T1000 (cell line): Measurements from ENCODE around the gene CLMP.

Source experiments
- DNase-seq: peaks from one replicate; lab custom pipeline; 2025; ENCODE audit warnings: mixed read lengths; lab: John Stamatoyannopoulos, UW

Gene CLMP

GRCh38 chr11:123055191-123055901 lies 139.7 kb downstream of the CLMP start:
- DNase-seq, result no peak

- DNase-seq, result no peak
These were observed 140.6 kb downstream of the CLMP start for GRCh38 chr11:123054301-123055065.

GRCh38 chr11:123052901-123053721 lies 141.9 kb downstream of the CLMP start:
- DNase-seq, result no peak

DNA sequence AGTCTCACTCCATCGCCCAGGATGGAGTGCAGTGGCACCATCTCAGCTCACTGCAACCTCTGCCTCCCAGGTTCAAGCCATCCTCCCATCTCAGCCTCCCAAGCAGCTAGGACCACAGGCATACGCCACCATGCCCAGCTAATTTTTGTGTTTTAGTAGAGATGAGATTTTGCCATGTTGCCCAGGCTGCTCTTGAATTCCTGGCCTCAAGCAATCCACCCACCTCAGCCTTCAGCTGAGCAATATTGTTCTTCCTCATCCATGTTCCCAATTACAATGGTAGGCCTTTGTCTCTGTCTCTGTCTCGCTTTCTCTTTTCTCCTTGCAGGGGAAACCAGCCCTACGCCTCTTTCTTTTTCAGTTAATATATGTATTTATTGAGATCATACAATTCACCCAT lies 143.4 kb downstream of the CLMP start:
- no peak for DNase-seq

DNA sequence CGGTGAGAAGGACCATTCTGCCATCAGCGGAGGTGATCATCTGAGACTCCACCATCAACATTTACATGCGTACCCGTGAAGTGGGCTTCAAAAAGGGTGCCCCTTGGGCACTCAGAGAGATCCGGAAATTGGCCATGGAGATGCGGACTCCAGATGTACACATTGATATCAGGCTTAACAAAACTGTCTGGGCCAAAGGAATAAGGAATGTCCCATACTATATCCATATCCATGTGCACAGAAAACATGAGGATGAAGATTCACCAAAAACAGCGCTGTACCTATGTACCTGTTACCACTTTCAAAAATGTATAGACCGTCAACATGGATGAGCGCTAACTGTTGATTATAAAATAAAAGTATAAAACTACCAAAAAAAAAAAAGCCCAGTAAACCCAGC lies 143.9 kb downstream of the CLMP start:
- no peak for DNase-seq

- DNase-seq, result no peak
These were observed 147.1 kb downstream of the CLMP start for GRCh38 chr11:123047947-123048293.

GRCh38 chr11:123047266-123047946 lies 147.6 kb downstream of the CLMP start:
- no peak for DNase-seq

DNA sequence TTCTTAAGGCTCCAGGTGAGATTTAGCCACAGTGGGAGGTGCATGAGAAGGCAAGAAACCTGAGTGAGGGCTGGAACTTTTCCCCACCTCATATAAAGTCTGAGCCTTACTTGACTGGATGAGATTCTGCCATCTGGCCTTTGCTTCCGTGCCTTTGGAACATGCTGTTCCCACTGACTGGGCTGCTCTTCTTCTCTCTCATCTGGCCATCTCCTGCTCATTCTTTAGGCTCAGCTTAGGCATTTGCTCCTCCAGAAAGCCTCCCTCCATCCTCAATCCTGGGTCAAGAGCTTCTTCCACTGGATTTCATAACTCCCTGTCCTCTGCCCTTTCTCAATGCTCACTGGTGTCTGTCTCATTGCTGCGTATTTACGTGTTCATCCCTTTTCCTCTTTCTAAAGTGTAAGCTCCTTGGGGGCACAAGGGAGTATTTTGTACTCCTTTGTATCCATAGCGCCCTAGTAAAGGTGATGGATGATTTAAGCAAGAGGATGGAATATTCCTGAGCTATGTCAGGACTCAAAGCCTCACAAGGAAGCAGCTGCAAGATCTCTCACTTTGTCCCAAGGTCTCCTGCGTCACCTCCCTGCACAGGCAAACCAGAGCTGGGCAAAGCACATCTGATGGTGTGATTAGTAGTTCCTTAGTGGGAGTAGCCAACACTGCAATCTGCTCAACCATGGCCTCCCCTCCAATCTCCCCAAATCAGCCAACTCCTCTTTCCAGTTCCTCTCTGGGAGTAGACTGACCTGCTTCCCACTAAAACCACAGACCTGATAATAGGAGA lies 148.4 kb downstream of the CLMP start:
- no peak for DNase-seq

- no peak for DNase-seq
These were observed 149.9 kb downstream of the CLMP start for GRCh38 chr11:123045101-123045500.

GRCh38 chr11:123041185-123041584 lies 153.9 kb downstream of the CLMP start:
- DNase-seq, result no peak

GRCh38 chr11:123040111-123040432 lies 155.0 kb downstream of the CLMP start:
- no peak for DNase-seq

DNA sequence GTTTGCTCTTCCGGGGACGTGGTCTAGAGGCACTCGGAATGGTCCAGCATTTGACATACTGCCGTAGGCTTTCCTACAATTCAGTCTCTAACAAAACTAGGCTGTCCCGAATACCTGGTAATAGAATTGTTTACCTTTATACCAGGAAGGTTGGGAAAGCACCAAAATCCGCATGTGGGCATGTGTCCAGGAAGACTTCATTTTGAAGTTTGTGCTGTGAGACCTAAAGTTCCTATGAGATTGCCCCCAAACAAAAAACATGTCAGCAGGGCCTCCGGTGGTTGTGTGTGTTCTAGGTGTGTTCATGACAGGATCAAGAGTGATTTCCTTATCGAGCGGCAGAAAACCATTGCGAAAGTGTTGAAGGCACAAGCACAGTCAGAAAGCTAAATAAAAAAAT lies 159.2 kb downstream of the CLMP start:
- DNase-seq, result no peak

GRCh38 chr11:123034597-123034996 lies 160.5 kb downstream of the CLMP start:
- DNase-seq, result no peak

DNA sequence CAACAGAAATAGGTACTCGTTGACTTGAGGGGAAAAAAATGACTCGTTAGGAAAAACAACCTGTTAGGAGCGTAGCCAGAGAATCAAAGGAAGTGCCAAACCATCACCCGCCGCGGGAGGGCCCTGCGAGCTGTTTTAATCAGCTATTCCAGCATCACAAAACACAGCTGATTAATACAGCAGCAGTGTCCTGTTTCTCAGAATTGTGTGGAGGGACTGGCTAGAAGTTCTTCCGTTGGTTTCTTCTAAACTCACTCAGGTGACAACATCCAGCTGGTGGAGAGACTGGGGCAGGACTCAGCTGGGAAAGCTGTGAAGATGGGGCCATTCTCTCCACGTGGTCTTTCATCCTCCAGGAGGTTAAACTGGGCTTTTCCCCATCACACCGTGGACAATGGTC lies 161.2 kb downstream of the CLMP start:
- DNase-seq, result no peak

DNA sequence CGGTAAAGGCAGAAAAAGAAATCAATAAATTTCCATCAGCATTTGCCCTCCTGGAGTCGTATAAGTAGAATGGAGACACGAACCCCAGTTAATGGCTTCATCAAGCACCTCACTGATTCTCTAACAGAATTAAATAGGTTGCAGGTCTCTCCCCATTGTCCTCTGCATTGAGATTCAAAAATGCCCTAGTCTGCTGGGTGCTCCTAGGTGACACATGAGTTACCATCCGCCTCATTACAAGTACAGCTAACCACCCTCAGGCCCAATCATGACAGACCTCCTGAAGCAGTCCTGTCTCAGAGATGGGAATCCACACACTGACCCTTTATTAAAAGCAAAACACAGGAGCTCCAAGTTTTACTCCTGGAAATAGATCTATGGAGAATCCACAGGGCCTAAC lies 164.5 kb downstream of the CLMP start:
- DNase-seq, result no peak

DNA sequence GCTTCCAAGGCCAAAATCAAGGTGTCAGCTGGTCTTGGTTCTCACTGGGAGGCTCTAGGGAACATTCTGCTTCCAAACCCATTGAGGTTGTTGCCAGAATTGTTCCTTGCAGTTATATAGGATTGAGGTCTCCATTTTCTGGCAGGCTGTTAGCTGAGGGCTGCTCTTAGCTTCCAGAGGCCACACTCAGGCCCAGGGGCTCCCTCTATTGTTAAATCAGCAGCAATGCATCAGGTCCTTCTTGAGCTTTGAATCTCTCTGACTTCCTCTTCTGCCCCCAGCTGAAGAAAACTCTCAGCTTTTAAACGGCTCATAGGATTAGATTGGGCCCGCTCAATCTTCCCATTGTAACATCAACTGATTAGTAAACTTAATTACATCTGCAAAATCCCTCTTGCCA lies 174.1 kb downstream of the CLMP start:
- DNase-seq, result no peak
